H1 (cell line): ENCODE results near the gene FAM13C. TPM values are rescaled to one million over a fixed set of nuclear protein-coding genes. Genes with fewer than 3 reads are reported as not detected.

Source experiments
- CTCF ChIA-PET: fragments of 300-600 bp; sonication (Branson Sonifier 250); formaldehyde crosslinking; loops from one replicate; lab custom pipeline; 2021; ENCODE audit not compliant: partially characterized antibody; lab: Charles Lee
- POLR2A ChIA-PET: fragments of 300-600 bp; sonication (Branson Sonifier 250); formaldehyde crosslinking; loops from one replicate; lab custom pipeline; 2021; ENCODE audit warnings: inconsistent platforms; ENCODE audit not compliant: partially characterized antibody; lab: Charles Lee
- DNase-seq, 2 experiments: peaks; one replicate each; pipeline versions ENCODE4 v3.0.0 to v3.0.0-alpha.2; 2010 to 2022; ENCODE audit warnings: low spot score in 2 of 2, low read depth in 1 of 2, mixed read lengths in 1 of 2
- FAIRE-seq: peaks from 2 replicates; lab custom pipeline; 2011; peaks lifted over from hg19 to GRCh38; lab: Jason Lieb, UNC
- H2AFZ ChIP-seq: 2 replicates; pipeline ENCODE4 v1.8.1; 2012; ENCODE audit warnings: low read length, inconsistent platforms
- H2AK5ac ChIP-seq: 2 replicates; pipeline ENCODE4 v1.6.1; 2013; ENCODE audit warnings: low read depth, low read length
- H2BK120ac ChIP-seq: replicated peaks from 2 replicates; pipeline ENCODE3; 2013; ENCODE audit warnings: low read depth, low read length, inconsistent platforms
- H2BK12ac ChIP-seq: 2 replicates; pipeline ENCODE4 v1.6.1; 2013; ENCODE audit warnings: low read depth, low read length
- H2BK15ac ChIP-seq: 2 replicates; pipeline ENCODE4 v1.6.1; 2013; ENCODE audit warnings: low read length
- H2BK20ac ChIP-seq: 2 replicates; pipeline ENCODE4 v1.6.1; 2013; ENCODE audit warnings: low read length
- H2BK5ac ChIP-seq: 2 replicates; pipeline ENCODE4 v1.6.1; 2013; ENCODE audit warnings: low read depth, low read length
- H3K14ac ChIP-seq: 2 replicates; pipeline ENCODE4 v1.6.1; 2013; ENCODE audit warnings: inconsistent platforms; ENCODE audit not compliant: insufficient read length
- H3K18ac ChIP-seq: 2 replicates; pipeline ENCODE4 v1.6.1; 2013; ENCODE audit warnings: low read length; ENCODE audit errors: extremely low read depth
- H3K23ac ChIP-seq: 2 replicates; pipeline ENCODE4 v1.6.1; 2013; ENCODE audit warnings: inconsistent platforms; ENCODE audit not compliant: insufficient read length
- H3K23me2 ChIP-seq: 2 replicates; pipeline ENCODE4 v1.6.1; 2013; ENCODE audit warnings: low read depth, low read length
- H3K27ac ChIP-seq: 2 replicates; pipeline ENCODE4 v1.6.1; 2011; ENCODE audit warnings: low read depth, low read length, inconsistent platforms
- H3K27me3 ChIP-seq, 4 experiments: replicated peaks in 1 of 4; 1 replicate in 1 of 4; 2 replicates in 3 of 4; pipeline versions ENCODE4 v1.6.1 to v1.8.1; 2011 to 2013; ENCODE audit warnings: low read length in 3 of 4, mild to moderate bottlenecking in 3 of 4, inconsistent platforms in 2 of 4, mixed read lengths in 2 of 4, moderate library complexity in 1 of 4; ENCODE audit not compliant: control insufficient read depth in 3 of 4, insufficient read depth in 3 of 4; ENCODE audit errors: extremely low read depth in 1 of 4
- H3K36me3 ChIP-seq, 4 experiments: 2 replicates each; pipeline versions ENCODE4 v1.6.1 to v1.8.1; 2011 to 2013; ENCODE audit warnings: mild to moderate bottlenecking in 4 of 4, low read length in 3 of 4, moderate library complexity in 2 of 4, control low read depth in 1 of 4, inconsistent platforms in 1 of 4; ENCODE audit not compliant: insufficient read depth in 4 of 4, control insufficient read depth in 2 of 4
- H3K4ac ChIP-seq: replicated peaks from 2 replicates; pipeline ENCODE3; 2013; ENCODE audit warnings: low read length, low read depth, mixed read lengths, inconsistent platforms; ENCODE audit not compliant: insufficient read length
- H3K4me1 ChIP-seq, 4 experiments: replicated peaks in 1 of 4; 1 replicate in 1 of 4; 2 replicates in 3 of 4; pipeline versions ENCODE4 v1.6.1 to v1.8.1; 2011 to 2013; ENCODE audit warnings: low read length in 3 of 4, inconsistent platforms in 2 of 4, mixed read lengths in 1 of 4; ENCODE audit not compliant: insufficient read depth in 4 of 4, control insufficient read depth in 3 of 4
- H3K4me2 ChIP-seq, 2 experiments: 2 replicates each; pipeline versions ENCODE4 v1.6.1 to v1.8.1; 2011 to 2013; ENCODE audit warnings: low read depth in 2 of 2, low read length in 2 of 2, control low read depth in 1 of 2, inconsistent platforms in 1 of 2, mild to moderate bottlenecking in 1 of 2; ENCODE audit not compliant: insufficient read depth in 1 of 2
- H3K4me3 ChIP-seq, 4 experiments: fragments of 200-600, 300-600 bp in 1 of 4; sonication (generic), shearing (Covaris generic), sonication (Bioruptor Twin) in 1 of 4; 2 replicates each; pipeline versions ENCODE4 v1.5.1 to v1.8.1; 2011 to 2016; ENCODE audit warnings: low read length in 4 of 4, low read depth in 3 of 4, control low read depth in 2 of 4, inconsistent platforms in 2 of 4, mild to moderate bottlenecking in 2 of 4, mixed read lengths in 1 of 4, moderate library complexity in 1 of 4; ENCODE audit not compliant: insufficient read depth in 2 of 4; ENCODE audit errors: extremely low read depth in 1 of 4
- H3K56ac ChIP-seq: replicated peaks from 2 replicates; pipeline ENCODE3; 2013; ENCODE audit warnings: low read depth, mild to moderate bottlenecking, mixed read lengths, low read length, inconsistent platforms; ENCODE audit not compliant: insufficient read length
- H3K79me1 ChIP-seq: 2 replicates; pipeline ENCODE4 v1.6.1; 2013; ENCODE audit warnings: low read depth, low read length, control low read depth
- H3K79me2 ChIP-seq, 2 experiments: 2 replicates each; pipeline versions ENCODE4 v1.6.1 to v1.8.1; 2012 to 2013; ENCODE audit warnings: low read length in 2 of 2, mild to moderate bottlenecking in 2 of 2, inconsistent platforms in 1 of 2; ENCODE audit not compliant: insufficient read depth in 2 of 2, control insufficient read depth in 1 of 2
- H3K9ac ChIP-seq, 4 experiments: replicated peaks in 1 of 4; 1 replicate in 1 of 4; 2 replicates in 3 of 4; pipeline versions ENCODE4 v1.6.1 to v1.8.1; 2011 to 2013; ENCODE audit warnings: low read depth in 3 of 4, low read length in 3 of 4, control low read depth in 2 of 4, mild to moderate bottlenecking in 2 of 4, moderate library complexity in 2 of 4, inconsistent platforms in 1 of 4; ENCODE audit errors: extremely low read depth in 1 of 4
- H3K9me3 ChIP-seq, 2 experiments: 2 replicates each; pipeline versions ENCODE4 v1.6.1 to v1.8.1; 2012 to 2013; ENCODE audit warnings: mild to moderate bottlenecking in 2 of 2, moderate library complexity in 2 of 2, control low read depth in 1 of 2, inconsistent platforms in 1 of 2, low read depth in 1 of 2, low read length in 1 of 2, mixed read lengths in 1 of 2; ENCODE audit not compliant: insufficient read depth in 2 of 2
- H4K20me1 ChIP-seq, 2 experiments: replicated peaks in 1 of 2; 2 replicates each; pipeline versions ENCODE3 to v1.8.1; 2011 to 2013; ENCODE audit warnings: inconsistent platforms in 2 of 2, low read length in 2 of 2, mild to moderate bottlenecking in 1 of 2; ENCODE audit not compliant: insufficient read depth in 2 of 2, control insufficient read depth in 1 of 2
- H4K5ac ChIP-seq: 2 replicates; pipeline ENCODE4 v1.6.1; 2013; ENCODE audit warnings: low read length, low read depth, mixed read lengths, inconsistent platforms; ENCODE audit not compliant: insufficient read length
- H4K8ac ChIP-seq: 2 replicates; pipeline ENCODE4 v1.8.0; 2013; ENCODE audit warnings: mild to moderate bottlenecking, moderate library complexity, low read length, inconsistent platforms; ENCODE audit not compliant: insufficient read depth; ENCODE audit errors: extremely low read depth
- H4K91ac ChIP-seq: replicated peaks from 2 replicates; pipeline ENCODE3; 2013; ENCODE audit warnings: low read length, mixed read lengths, inconsistent platforms; ENCODE audit not compliant: insufficient read length
- ATF2 ChIP-seq: IDR thresholded peaks from 2 replicates; pipeline ENCODE4 v1.6.1; 2012; ENCODE audit warnings: low read length, inconsistent platforms
- BACH1 ChIP-seq: IDR thresholded peaks from 2 replicates; pipeline ENCODE4 v1.6.1; 2012; ENCODE audit warnings: low read length, improper control_type of control experiment
- CBX5 ChIP-seq: fragments of 300-800, 300-1000 bp; sonication (generic); IDR thresholded peaks from 2 replicates; pipeline ENCODE4 v1.7.1; 2016; ENCODE audit warnings: antibody characterized with exemption, low read length, low read depth
- EGR1 ChIP-seq: IDR thresholded peaks from 2 replicates; pipeline ENCODE4 v1.6.1; 2011; ENCODE audit warnings: low read depth, low read length, borderline replicate concordance
- EP300 ChIP-seq, 2 experiments: IDR thresholded peaks; 1 replicate in 1 of 2; 2 replicates in 1 of 2; pipeline ENCODE4 v1.6.1; 2011 to 2012; ENCODE audit warnings: low read depth in 2 of 2, low read length in 2 of 2, mild to moderate bottlenecking in 2 of 2, borderline replicate concordance in 1 of 2, inconsistent platforms in 1 of 2, moderate library complexity in 1 of 2
- KDM5A ChIP-seq: fragments of 200-600 bp; IDR thresholded peaks from 2 replicates; pipeline ENCODE4 v1.7.1; 2012; ENCODE audit warnings: mild to moderate bottlenecking, low read length, inconsistent platforms, mixed read lengths
- POU5F1 ChIP-seq: IDR thresholded peaks from 2 replicates; pipeline ENCODE4 v1.6.1; 2011; ENCODE audit warnings: low read depth, mild to moderate bottlenecking, low read length, moderate library complexity
- SIRT6 ChIP-seq: IDR thresholded peaks from one replicate; pipeline ENCODE4 v1.7.1; 2012; ENCODE audit warnings: low read length, inconsistent platforms
- SIX5 ChIP-seq: IDR thresholded peaks from 2 replicates; pipeline ENCODE4 v1.6.1; 2011; ENCODE audit warnings: mild to moderate bottlenecking, low read depth, low read length
- TAF1 ChIP-seq: IDR thresholded peaks from 2 replicates; pipeline ENCODE4 v1.6.1; 2011; ENCODE audit warnings: mild to moderate bottlenecking, low read depth, low read length
- USF2 ChIP-seq: IDR thresholded peaks from 2 replicates; pipeline ENCODE4 v1.6.1; 2011; ENCODE audit warnings: low read length, improper control_type of control experiment
- WGBS, 2 experiments: shearing (Covaris generic) in 1 of 2; methylation state at CpG; one replicate each; pipeline versions ENCODE4 v1.1.6 to v1.1.7; 2013 to 2015; ENCODE audit warnings: low lambda C conversion rate in 2 of 2, mixed read lengths in 2 of 2, inconsistent platforms in 1 of 2, low coverage in 1 of 2, missing lambda C conversion rate in 1 of 2; ENCODE audit not compliant: insufficient replicate concordance in 2 of 2, insufficient coverage in 1 of 2, insufficient read length in 1 of 2; ENCODE audit errors: extremely low coverage in 1 of 2, missing lambda C conversion rate in 1 of 2; 5-methylcytosine and 5-hydroxymethylcytosine counted together
- polyA plus RNA-seq, 7 experiments: library from polyadenylated mRNA; depleted of rRNA in 3 of 7; stranded (reverse) in 5 of 7; unstranded in 2 of 7; fragments of >200 nt in 5 of 7; fragments of 200-250 nt in 2 of 7; gene quantifications; 1 replicate in 5 of 7; 2 replicates in 1 of 7; 4 replicates in 1 of 7; pipeline versions ENCODE4 v1.2.1 to v1.2.3, GENCODE V29; 2011 to 2013; ENCODE audit warnings: missing spikeins in 2 of 7, mixed read lengths in 2 of 7
- total RNA-seq: library from RNA; stranded (reverse); fragmentation: NEBNext Ultra II Directional; extraction: Animal tissue kit (Norgen Biotek cat#: 25700); gene quantifications from 2 replicates; pipeline ENCODE4 v1.2.1, GENCODE V29; 2021
- TF ChIP-seq, protein P1 (sequence below): IDR thresholded peaks from 2 replicates; pipeline ENCODE4 v1.6.1; 2012; ENCODE audit warnings: inconsistent platforms

The FAM13C gene
- total and polyA plus RNA-seq, 2 of the 8 experiments (the other 6 are each of a cell fraction or from before 2014, with no cell fraction given), result 0.56 to 0.62 TPM

DNA sequence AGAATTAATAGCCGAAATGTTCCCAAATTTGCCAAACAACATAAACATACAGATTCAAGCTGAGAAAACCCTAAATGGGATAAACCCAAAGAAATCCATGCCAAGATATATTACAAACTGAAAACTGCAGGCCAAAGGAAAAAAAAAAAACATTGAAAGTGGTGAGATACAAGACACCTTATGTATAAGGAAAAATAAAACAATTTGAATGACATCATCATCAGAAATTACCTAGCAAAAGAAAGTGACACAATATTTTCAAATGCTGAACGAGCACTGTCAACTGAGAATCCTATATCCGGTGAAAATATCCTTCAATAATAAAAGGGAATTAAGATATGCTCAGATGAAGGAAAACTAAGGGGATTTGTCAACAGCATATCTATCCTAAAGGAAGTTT is 119.4 kb downstream of the FAM13C start:
- CTCF ChIA-PET, result interaction anchor here (1.1 to 1.6 kb wide), 6 partner anchors 9 to 380 kb away, joined by 3 to 8 read pairs (median 3); no protein-coding TSS in a partner anchor
- H3K4ac ChIP-seq, result no peak overlapping the region
- POLR2A ChIA-PET, result no interaction called here
- TF ChIP-seq KDM5A, result no peak
- TF ChIP-seq USF2, result no peak
- no peak for TF ChIP-seq BACH1
- TF ChIP-seq ATF2, result no peak
- TF ChIP-seq EGR1, result no peak
- no peak for TF ChIP-seq EP300 (IDR thresholded peaks at IDR 0.05; ENCODE audit: borderline replicate concordance in 1 of 2, low read depth in 2 of 2, low read length in 2 of 2)
- no peak for TF ChIP-seq SIX5
- TF ChIP-seq CBX5, result no peak
- no peak for TF ChIP-seq TAF1
- TF ChIP-seq, protein P1, sequence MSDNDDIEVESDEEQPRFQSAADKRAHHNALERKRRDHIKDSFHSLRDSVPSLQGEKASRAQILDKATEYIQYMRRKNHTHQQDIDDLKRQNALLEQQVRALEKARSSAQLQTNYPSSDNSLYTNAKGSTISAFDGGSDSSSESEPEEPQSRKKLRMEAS, result no peak
- no peak for TF ChIP-seq POU5F1
- no peak for TF ChIP-seq SIRT6

More for the DNA sequence above, 119.4 kb downstream of the FAM13C start:
- no peak overlapping the region for H3K23ac ChIP-seq
- no peak overlapping the region for H3K56ac ChIP-seq
- H3K23me2 ChIP-seq, result no peaks in the 10 kb centered on the region
- H3K36me3 ChIP-seq, result no peaks in the 10 kb centered on the region
- no peak overlapping the region for H3K4me3 ChIP-seq
- no peak overlapping the region for H4K8ac ChIP-seq
- H2AFZ ChIP-seq, result no peak overlapping the region
- H3K9ac ChIP-seq, result no peak overlapping the region
- H3K9me3 ChIP-seq, result no peaks in the 10 kb centered on the region
- no peak overlapping the region for H2BK5ac ChIP-seq
- FAIRE-seq (no peak), DNase-seq (no peak)
- H4K20me1 ChIP-seq, result no peaks in the 10 kb centered on the region
- H3K79me2 ChIP-seq, result no peaks in the 10 kb centered on the region
- no peaks in the 10 kb centered on the region for H3K79me1 ChIP-seq
- H3K4me2 ChIP-seq, result no peak overlapping the region
- 89% methylated on average over 3 of the region's 3 CpGs; no CpG with 5 or more reads in 1 of the 2 experiments for WGBS, 2 experiments
- H3K18ac ChIP-seq, result no peak overlapping the region
- H3K27ac ChIP-seq, result no peak overlapping the region
- H4K91ac ChIP-seq, result no peak overlapping the region
- no peak overlapping the region for H3K14ac ChIP-seq
- H2BK20ac ChIP-seq, result no peak overlapping the region
- no peaks in the 10 kb centered on the region for H3K4me1 ChIP-seq
- no peak overlapping the region for H2AK5ac ChIP-seq
- no peaks in the 10 kb centered on the region for H3K27me3 ChIP-seq
- no peak overlapping the region for H4K5ac ChIP-seq
- no peak overlapping the region for H2BK12ac ChIP-seq
- no peak overlapping the region for H2BK15ac ChIP-seq
- no peak overlapping the region for H2BK120ac ChIP-seq
